GM19238 (cell line): ENCODE measurements around the gene SCN9A.
"Not testable (repeated sequence)": the region's sequence is repeated elsewhere in the genome, so short reads cannot be mapped to it uniquely, and the experiment has no call there.

Source experiments
- DNase-seq: peaks from one replicate; pipeline ENCODE4 v3.0.0; 2011; ENCODE audit warnings: low spot score; ENCODE audit not compliant: insufficient read length

The SCN9A gene

GRCh38 chr2:166335284-166335683 is 40.5 kb downstream of the SCN9A start:
- DNase-seq, result no peak

GRCh38 chr2:166334805-166335204 is 40.9 kb downstream of the SCN9A start:
- no peak for DNase-seq

GRCh38 chr2:166333801-166334200 is 41.9 kb downstream of the SCN9A start:
- DNase-seq, result no peak

GRCh38 chr2:166332106-166332505 is 43.6 kb downstream of the SCN9A start:
- DNase-seq, result no peak

GRCh38 chr2:166331468-166331867 is 44.3 kb downstream of the SCN9A start:
- no peak for DNase-seq

GRCh38 chr2:166329465-166329864 is 46.3 kb downstream of the SCN9A start:
- no peak for DNase-seq

- no peak for DNase-seq
Observed at GRCh38 chr2:166328147-166328546, 47.6 kb downstream of the SCN9A start.

GRCh38 chr2:166321076-166321475 is 54.7 kb downstream of the SCN9A start:
- DNase-seq, result no peak

GRCh38 chr2:166314022-166314759 is 61.6 kb downstream of the SCN9A start:
- no peak for DNase-seq

GRCh38 chr2:166312863-166313262 is 62.9 kb downstream of the SCN9A start:
- not testable (repeated sequence) for DNase-seq

- no peak for DNase-seq
Observed at GRCh38 chr2:166307326-166307725, 68.4 kb downstream of the SCN9A start.

GRCh38 chr2:166304656-166305055 is 71.1 kb downstream of the SCN9A start:
- DNase-seq, result no peak

GRCh38 chr2:166302036-166302435 is 73.7 kb downstream of the SCN9A start:
- no peak for DNase-seq

GRCh38 chr2:166297951-166298350 is 77.8 kb downstream of the SCN9A start:
- DNase-seq, result no peak

GRCh38 chr2:166293984-166294383 is 81.8 kb downstream of the SCN9A start:
- DNase-seq, result no peak

- no peak for DNase-seq
Observed at GRCh38 chr2:166285215-166285614, 90.5 kb downstream of the SCN9A start.

GRCh38 chr2:166284359-166284758 is 91.4 kb downstream of the SCN9A start:
- no peak for DNase-seq

GRCh38 chr2:166282154-166282553 is 93.6 kb downstream of the SCN9A start:
- no peak for DNase-seq

- DNase-seq, result no peak
Observed at GRCh38 chr2:166278856-166279255, 96.9 kb downstream of the SCN9A start.

GRCh38 chr2:166270376-166270775 is 105.4 kb downstream of the SCN9A start:
- no peak for DNase-seq

- no peak for DNase-seq
Observed at GRCh38 chr2:166269322-166269721, 106.4 kb downstream of the SCN9A start.

GRCh38 chr2:166257859-166258258 is 117.9 kb downstream of the SCN9A start:
- DNase-seq, result no peak

GRCh38 chr2:166256896-166257295 is 118.8 kb downstream of the SCN9A start:
- DNase-seq, result no peak

- no peak for DNase-seq
Observed at GRCh38 chr2:166249318-166249717, 126.4 kb downstream of the SCN9A start.
